Stimulated activated CD8-positive, alpha-beta memory T cell treated with anti-CD3 and anti-CD28 coated beads, Interleukin-2, amount 100 ng/mL, for 1 hour (primary cell): Measurements from ENCODE around the gene HIP1.
"Not testable (repeated sequence)": the region's sequence is repeated elsewhere in the genome, so short reads cannot be mapped to it uniquely, and the experiment has no call there.

Experiments used
- DNase-seq, 2 donors: peaks; one replicate each; pipeline ENCODE4 v3.0.0-alpha.2; 2020; ENCODE audit warnings: low read depth in 2 of 2

Gene HIP1

GRCh38 chr7:75642810-75643486 is 95.8 kb downstream of the HIP1 start:
- DNase-seq, result peak; percentile 26 to 41

- no peak for DNase-seq
These were observed 98.5 kb downstream of the HIP1 start for GRCh38 chr7:75640201-75640600.

- no peak for DNase-seq
These were observed 98.9 kb downstream of the HIP1 start for GRCh38 chr7:75639886-75640190.

- DNase-seq, result no peak
These were observed 99.5 kb downstream of the HIP1 start for GRCh38 chr7:75639071-75639885.

- DNase-seq, result no peak
These were observed 100.1 kb downstream of the HIP1 start for GRCh38 chr7:75638594-75639070.

GRCh38 chr7:75637854-75638593 is 100.7 kb downstream of the HIP1 start:
- DNase-seq, result no peak

GRCh38 chr7:75635036-75635435 is 103.7 kb downstream of the HIP1 start:
- DNase-seq, result no peak

GRCh38 chr7:75632587-75632986 is 106.2 kb downstream of the HIP1 start:
- DNase-seq, result not testable (repeated sequence)

GRCh38 chr7:75631711-75632110 is 107.0 kb downstream of the HIP1 start:
- no peak for DNase-seq

GRCh38 chr7:75630549-75630948 is 108.2 kb downstream of the HIP1 start:
- no peak for DNase-seq

GRCh38 chr7:75629044-75629443 is 109.7 kb downstream of the HIP1 start:
- no peak for DNase-seq

GRCh38 chr7:75628055-75628454 is 110.7 kb downstream of the HIP1 start:
- no peak for DNase-seq

GRCh38 chr7:75626954-75627353 is 111.8 kb downstream of the HIP1 start:
- no peak for DNase-seq

GRCh38 chr7:75625868-75626267 is 112.9 kb downstream of the HIP1 start:
- no peak for DNase-seq

GRCh38 chr7:75624134-75624832 is 114.5 kb downstream of the HIP1 start:
- no peak for DNase-seq

- DNase-seq, result no peak
These were observed 115.2 kb downstream of the HIP1 start for GRCh38 chr7:75623390-75624133.

GRCh38 chr7:75621124-75621523 is 117.6 kb downstream of the HIP1 start:
- no peak for DNase-seq

- DNase-seq, result no peak
These were observed 119.1 kb downstream of the HIP1 start for GRCh38 chr7:75619636-75620035.

GRCh38 chr7:75617634-75618234 is 121.0 kb downstream of the HIP1 start:
- DNase-seq, result peak; percentile 9 to 18

GRCh38 chr7:75616421-75617167 is 122.1 kb downstream of the HIP1 start:
- no peak for DNase-seq
